Osteoblast (primary cell): Measurements from ENCODE around the gene EPS8L2. TPM values are rescaled to one million over a fixed set of nuclear protein-coding genes. Genes with fewer than 3 reads are reported as not detected.

Experiments
- DNase-seq: peaks from one replicate; pipeline ENCODE4 v3.0.0; 2011; ENCODE audit warnings: low spot score, mixed read lengths; ENCODE audit not compliant: insufficient read length; ENCODE audit errors: missing footprints
- H2AFZ ChIP-seq: 2 replicates; pipeline ENCODE4 v1.6.0; 2011; ENCODE audit warnings: mild to moderate bottlenecking, low read length
- H3K27ac ChIP-seq: 2 replicates; pipeline ENCODE4 v1.5.1; 2011; ENCODE audit warnings: mild to moderate bottlenecking, low read depth, low read length, moderate library complexity
- H3K27me3 ChIP-seq: 2 replicates; pipeline ENCODE4 v1.6.0; 2012; ENCODE audit warnings: mild to moderate bottlenecking, control low read depth, inconsistent platforms, low read length, moderate library complexity; ENCODE audit not compliant: insufficient read depth
- H3K36me3 ChIP-seq: 2 replicates; pipeline ENCODE4 v1.5.1; 2011; ENCODE audit warnings: mild to moderate bottlenecking, low read length, control low read depth, moderate library complexity; ENCODE audit not compliant: insufficient read depth
- H3K4me1 ChIP-seq: 2 replicates; pipeline ENCODE4 v1.5.1; 2011; ENCODE audit warnings: mild to moderate bottlenecking, low read length, control low read depth, moderate library complexity; ENCODE audit not compliant: insufficient read depth
- H3K4me2 ChIP-seq: 2 replicates; pipeline ENCODE4 v1.6.0; 2011; ENCODE audit warnings: mild to moderate bottlenecking, low read length; ENCODE audit not compliant: insufficient read depth
- H3K4me3 ChIP-seq: fragments of 200-600 bp; sonication (generic); 3 replicates; pipeline ENCODE4 v1.5.1; 2012; ENCODE audit warnings: mild to moderate bottlenecking, low read length, inconsistent platforms; ENCODE audit not compliant: insufficient read depth
- H3K79me2 ChIP-seq: 2 replicates; pipeline ENCODE4 v1.6.0; 2012; ENCODE audit warnings: mild to moderate bottlenecking, low read length, control low read depth, inconsistent platforms; ENCODE audit not compliant: insufficient read depth
- H3K9me3 ChIP-seq: 2 replicates; pipeline ENCODE4 v1.5.1; 2011; ENCODE audit warnings: low read depth, low read length, control low read depth
- H4K20me1 ChIP-seq: 2 replicates; pipeline ENCODE4 v1.6.0; 2012; ENCODE audit warnings: mild to moderate bottlenecking, low read length, control low read depth; ENCODE audit not compliant: insufficient read depth
- total RNA-seq: library from RNA; depleted of rRNA; stranded (reverse); fragments of >200 nt; gene quantifications from 2 replicates; pipeline ENCODE4 v1.2.3, GENCODE V29; 2012
- TF ChIP-seq, protein P1 (sequence below): IDR thresholded peaks from 2 replicates; pipeline ENCODE4 v1.5.1; 2011; ENCODE audit warnings: mild to moderate bottlenecking, low read depth, low read length, moderate library complexity; ENCODE audit errors: extremely low read depth

Gene EPS8L2
- total RNA-seq, 1 donor = 29.7 TPM

GRCh38 chr11:765025-765801 lies 59.2 kb downstream of the EPS8L2 start:
- Histone ChIP-seq H3K27me3 (no peaks in the 10 kb centered on the region), H3K27ac (no peak overlapping the region), H4K20me1 (peaks cover 49% of the 10 kb centered on the region), H3K9me3 (no peaks in the 10 kb centered on the region), H2AFZ (no peak overlapping the region), H3K79me2 (peaks cover 16% of the 10 kb centered on the region), H3K4me2 (no peak overlapping the region), H3K36me3 (peaks cover 61% of the 10 kb centered on the region), H3K4me1 (peaks cover 20% of the 10 kb centered on the region), H3K4me3 (no peak overlapping the region)
- TF ChIP-seq, protein P1, sequence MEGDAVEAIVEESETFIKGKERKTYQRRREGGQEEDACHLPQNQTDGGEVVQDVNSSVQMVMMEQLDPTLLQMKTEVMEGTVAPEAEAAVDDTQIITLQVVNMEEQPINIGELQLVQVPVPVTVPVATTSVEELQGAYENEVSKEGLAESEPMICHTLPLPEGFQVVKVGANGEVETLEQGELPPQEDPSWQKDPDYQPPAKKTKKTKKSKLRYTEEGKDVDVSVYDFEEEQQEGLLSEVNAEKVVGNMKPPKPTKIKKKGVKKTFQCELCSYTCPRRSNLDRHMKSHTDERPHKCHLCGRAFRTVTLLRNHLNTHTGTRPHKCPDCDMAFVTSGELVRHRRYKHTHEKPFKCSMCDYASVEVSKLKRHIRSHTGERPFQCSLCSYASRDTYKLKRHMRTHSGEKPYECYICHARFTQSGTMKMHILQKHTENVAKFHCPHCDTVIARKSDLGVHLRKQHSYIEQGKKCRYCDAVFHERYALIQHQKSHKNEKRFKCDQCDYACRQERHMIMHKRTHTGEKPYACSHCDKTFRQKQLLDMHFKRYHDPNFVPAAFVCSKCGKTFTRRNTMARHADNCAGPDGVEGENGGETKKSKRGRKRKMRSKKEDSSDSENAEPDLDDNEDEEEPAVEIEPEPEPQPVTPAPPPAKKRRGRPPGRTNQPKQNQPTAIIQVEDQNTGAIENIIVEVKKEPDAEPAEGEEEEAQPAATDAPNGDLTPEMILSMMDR = peak; percentile 56
- peak; percentile 86 for DNase-seq

DNA sequence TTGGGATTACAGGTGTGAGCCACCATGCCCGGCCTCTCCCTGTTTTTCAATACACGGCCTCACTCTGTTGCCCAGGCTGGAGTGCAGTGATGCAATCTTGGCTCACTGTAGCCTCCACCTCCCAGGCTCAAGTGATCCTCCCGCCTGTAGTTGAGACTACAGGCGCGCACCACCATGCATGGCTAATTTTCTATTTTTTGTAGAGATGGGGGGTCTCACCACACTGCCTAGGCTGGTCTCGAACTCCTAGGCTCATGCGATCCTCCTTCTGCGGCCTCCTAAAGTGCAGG lies 59.7 kb downstream of the EPS8L2 start:
- H3K9me3 ChIP-seq = no peaks in the 10 kb centered on the region
- H3K27me3 ChIP-seq = no peaks in the 10 kb centered on the region
- H3K27ac ChIP-seq = peak overlapping the region; percentile 46
- no peak overlapping the region for H3K4me3 ChIP-seq
- H2AFZ ChIP-seq = no peak overlapping the region
- DNase-seq = no peak
- peaks cover 22% of the 10 kb centered on the region for H3K79me2 ChIP-seq
- TF ChIP-seq, protein P1 = no peak
- H3K36me3 ChIP-seq = peaks cover 62% of the 10 kb centered on the region
- H3K4me1 ChIP-seq = peaks cover 20% of the 10 kb centered on the region
- H4K20me1 ChIP-seq = peaks cover 54% of the 10 kb centered on the region
- no peak overlapping the region for H3K4me2 ChIP-seq

- H3K79me2 ChIP-seq = peaks cover 28% of the 10 kb centered on the region
- TF ChIP-seq, protein P1 = no peak
- no peaks in the 10 kb centered on the region for H3K9me3 ChIP-seq
- no peaks in the 10 kb centered on the region for H3K27me3 ChIP-seq
- no peak overlapping the region for H2AFZ ChIP-seq
- peaks cover 63% of the 10 kb centered on the region for H3K36me3 ChIP-seq
- H3K27ac ChIP-seq = peak overlapping the region; percentile 46
- peaks cover 20% of the 10 kb centered on the region for H3K4me1 ChIP-seq
- peaks cover 59% of the 10 kb centered on the region for H4K20me1 ChIP-seq
- no peak overlapping the region for H3K4me3 ChIP-seq
- no peak overlapping the region for H3K4me2 ChIP-seq
- peak; percentile 85 for DNase-seq
Observed at GRCh38 chr11:766106-766935, 60.3 kb downstream of the EPS8L2 start.

GRCh38 chr11:766936-767210 lies 60.8 kb downstream of the EPS8L2 start:
- Histone ChIP-seq H3K4me3 (no peak overlapping the region), H4K20me1 (peaks cover 62% of the 10 kb centered on the region), H3K4me1 (peaks cover 20% of the 10 kb centered on the region), H3K27me3 (no peaks in the 10 kb centered on the region), H3K79me2 (peaks cover 33% of the 10 kb centered on the region), H3K4me2 (no peak overlapping the region), H3K36me3 (peaks cover 64% of the 10 kb centered on the region), H3K9me3 (no peaks in the 10 kb centered on the region), H3K27ac (peak overlapping the region; percentile 44), H2AFZ (no peak overlapping the region)
- TF ChIP-seq, protein P1 = no peak
- DNase-seq = no peak
